Activated CD8-positive, alpha-beta memory T cell treated with anti-CD3 and anti-CD28 coated beads, Interleukin-2, amount 50 U/mL, for 1 hour (primary cell): Measurements from ENCODE around the gene CPA5.
"Not testable (repeated sequence)": the region's sequence is repeated elsewhere in the genome, so short reads cannot be mapped to it uniquely, and the experiment has no call there.

ENCODE experiments used
- DNase-seq: peaks from one replicate; pipeline ENCODE4 v3.0.0-alpha.2; 2020; ENCODE audit errors: extremely low read depth

The CPA5 gene

DNA sequence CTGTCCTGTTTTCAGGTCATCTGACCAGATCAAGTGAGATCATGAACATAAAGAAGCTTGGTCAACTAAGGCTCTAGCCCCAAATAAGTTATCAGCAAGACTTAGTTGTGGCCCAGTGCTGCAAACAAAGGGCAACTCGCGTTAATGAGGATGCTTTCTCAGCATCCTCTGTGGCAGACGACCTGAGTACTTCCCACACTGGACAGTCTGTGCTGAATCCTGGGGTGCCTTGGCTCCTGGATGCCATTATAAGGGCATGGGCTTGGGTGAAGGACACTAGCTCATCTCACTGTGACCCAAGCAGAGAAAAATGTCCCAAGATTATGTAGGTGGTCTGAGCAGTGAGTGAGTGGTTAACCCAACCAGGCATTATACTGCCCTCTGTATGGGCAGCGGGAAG is 13.9 kb downstream of the CPA5 start:
- no peak for DNase-seq

DNA sequence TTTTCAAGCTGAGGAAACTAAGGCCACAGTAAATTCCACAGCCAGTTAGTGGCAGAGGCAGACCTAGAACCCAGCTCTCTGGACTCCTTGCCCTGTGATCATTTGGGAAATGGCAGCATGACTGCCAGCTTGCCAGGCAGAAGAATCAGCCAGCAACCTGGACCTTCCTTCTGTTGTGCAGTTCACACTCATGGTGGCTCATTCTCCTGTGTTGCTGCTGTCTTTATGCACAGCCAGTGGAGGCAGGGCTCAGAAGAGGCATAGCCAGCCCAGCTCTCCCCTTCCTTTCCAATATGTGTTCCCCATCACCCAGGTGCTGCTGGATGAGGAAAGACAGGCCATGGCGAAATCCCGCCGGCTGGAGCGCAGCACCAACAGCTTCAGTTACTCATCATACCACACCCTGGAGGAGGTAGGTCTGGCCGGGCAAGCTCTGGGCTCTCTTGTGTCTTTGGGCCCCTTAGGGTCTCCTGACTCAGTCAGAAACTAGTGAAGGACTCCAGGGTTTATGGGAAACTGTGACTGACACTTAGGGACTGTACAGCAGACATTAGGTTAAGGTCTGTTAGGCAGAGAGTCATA is 14.8 kb downstream of the CPA5 start:
- no peak for DNase-seq

DNA sequence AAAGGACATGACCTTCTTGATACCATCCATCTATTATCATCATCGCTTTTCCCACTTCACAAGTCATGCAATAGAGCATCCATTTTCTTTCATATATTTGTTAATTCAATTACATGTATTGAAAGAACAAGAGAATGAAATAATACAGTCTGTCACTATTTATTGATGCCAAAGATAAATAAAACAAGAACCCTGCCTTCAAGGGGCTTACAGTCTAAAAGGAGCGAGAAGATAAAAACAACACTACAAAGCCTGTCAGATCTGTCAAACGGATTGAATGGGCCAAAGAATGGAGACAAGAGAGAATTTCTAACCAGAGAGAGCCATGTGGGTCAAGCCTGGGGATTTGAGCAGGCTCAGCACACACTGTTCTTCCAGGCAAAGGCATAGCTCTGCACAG is 15.9 kb downstream of the CPA5 start:
- no peak for DNase-seq

DNA sequence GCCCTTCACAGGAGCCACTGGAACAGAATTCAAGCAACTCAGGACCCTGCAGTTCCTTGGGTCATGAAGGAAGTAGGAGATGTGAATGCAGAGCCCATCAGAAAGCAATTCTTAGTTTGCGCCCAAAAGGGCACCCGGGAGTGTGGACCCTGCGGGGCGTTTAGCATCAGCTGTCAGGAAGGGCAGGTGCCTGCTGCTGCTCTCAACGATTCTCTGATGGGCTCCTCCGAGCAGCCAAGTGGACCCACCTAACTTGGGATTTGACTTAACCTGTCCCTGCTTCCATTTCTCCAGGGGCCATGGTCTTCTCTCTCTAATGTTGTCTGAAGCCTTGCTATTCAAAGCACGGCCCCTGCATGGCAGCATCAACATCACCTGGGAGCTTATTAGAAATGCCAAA is 17.1 kb downstream of the CPA5 start:
- no peak for DNase-seq

DNA sequence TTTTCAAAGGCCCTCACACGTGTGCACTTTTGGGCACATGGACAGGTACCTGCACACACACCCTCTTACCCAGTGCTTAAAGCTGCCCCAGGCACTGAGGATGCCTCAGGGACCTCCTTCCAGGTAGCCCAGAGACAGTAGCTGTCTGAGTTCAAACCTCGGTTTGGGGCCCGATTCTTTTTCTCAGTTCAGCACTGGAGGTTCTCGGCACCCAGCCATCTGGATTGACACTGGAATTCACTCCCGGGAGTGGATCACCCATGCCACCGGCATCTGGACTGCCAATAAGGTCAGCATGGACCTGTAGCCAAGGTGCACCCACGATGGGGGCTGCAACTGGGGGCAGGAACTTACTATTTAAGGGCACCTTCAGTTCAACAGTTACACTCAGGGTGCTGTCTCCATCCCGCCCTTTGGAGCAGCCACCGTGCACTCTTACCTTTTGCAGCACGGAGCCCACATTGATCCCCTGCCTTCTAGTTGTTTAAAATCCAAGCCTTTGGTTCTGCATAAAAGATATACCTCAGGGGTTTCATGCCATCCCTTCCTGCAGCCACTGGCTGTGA is 17.7 kb downstream of the CPA5 start:
- DNase-seq = no peak

DNA sequence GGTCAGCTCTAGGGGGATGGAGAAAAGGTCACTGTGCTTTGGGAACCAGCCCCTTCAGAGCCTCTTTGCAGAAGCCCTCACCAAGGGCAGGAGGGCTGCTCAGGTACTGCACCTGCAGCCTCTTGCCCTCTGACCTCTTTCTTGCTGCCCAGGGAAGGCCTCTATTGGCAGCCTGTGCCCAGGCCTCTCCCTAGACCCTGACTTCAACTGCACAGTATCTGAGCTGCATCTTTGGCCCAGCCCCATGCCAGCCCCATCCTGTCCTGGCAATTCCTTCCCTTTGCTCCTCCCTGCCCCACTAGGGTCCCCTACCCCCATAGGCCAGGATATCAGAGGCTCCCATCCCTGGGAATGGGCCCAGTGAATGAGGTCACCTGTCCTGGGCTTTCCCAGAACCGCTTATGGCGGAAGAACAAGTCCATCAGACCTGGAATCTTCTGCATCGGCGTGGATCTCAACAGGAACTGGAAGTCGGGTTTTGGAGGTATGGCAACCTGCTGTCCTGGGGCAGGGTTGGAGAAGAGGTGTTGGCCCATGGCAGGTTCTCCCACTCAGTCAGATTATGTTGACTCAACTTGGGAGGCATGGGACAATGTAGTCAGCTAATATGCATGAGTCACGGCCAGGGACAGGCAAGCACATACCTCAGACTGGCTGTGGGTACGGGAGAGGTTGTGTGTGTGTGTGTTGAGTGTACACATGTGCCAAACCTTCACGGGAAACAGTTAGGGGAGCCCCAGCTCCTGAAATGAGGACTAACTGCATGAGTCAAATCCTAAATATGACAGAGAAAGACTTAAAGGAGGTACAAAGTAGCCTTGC is 18.6 kb downstream of the CPA5 start:
- no peak for DNase-seq

DNA sequence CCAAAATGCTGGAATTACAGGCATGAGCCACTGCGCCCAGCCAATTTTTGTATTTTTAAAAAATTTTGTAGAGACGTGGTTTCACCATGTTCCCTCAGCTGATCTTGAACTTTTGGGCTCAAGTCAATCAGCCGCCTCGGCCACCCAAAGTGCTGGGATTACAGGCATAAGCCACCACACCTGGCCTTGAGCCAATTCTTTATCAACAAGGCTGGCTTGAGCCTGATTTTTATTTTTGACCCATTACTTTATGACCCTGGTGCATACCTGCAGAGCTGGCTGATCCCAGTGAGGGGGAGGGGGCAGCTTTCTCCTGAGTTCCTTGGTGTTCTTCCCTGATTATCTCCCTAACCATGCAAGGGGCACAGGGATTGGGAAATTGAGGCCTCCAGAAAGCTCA is 19.8 kb downstream of the CPA5 start:
- DNase-seq = no peak

DNA sequence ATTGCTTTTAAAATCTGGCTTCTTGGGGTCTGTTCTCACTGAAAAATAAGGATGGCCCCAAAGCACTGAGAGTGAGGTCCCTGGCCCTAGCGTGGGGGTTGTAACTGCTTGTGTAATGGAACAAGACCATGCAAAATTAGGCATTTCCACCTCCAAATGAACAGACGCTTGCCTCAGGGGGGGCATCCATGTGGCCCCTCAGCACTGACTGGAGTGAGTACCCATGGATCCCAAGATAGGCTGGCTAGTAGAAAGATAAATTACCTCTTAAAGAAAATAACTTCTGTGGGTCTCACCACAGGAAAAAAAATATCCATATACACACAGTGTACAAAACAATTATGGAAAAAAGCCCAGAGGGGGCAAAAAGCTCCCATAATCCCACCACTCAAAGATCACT is 20.5 kb downstream of the CPA5 start:
- DNase-seq = no peak

DNA sequence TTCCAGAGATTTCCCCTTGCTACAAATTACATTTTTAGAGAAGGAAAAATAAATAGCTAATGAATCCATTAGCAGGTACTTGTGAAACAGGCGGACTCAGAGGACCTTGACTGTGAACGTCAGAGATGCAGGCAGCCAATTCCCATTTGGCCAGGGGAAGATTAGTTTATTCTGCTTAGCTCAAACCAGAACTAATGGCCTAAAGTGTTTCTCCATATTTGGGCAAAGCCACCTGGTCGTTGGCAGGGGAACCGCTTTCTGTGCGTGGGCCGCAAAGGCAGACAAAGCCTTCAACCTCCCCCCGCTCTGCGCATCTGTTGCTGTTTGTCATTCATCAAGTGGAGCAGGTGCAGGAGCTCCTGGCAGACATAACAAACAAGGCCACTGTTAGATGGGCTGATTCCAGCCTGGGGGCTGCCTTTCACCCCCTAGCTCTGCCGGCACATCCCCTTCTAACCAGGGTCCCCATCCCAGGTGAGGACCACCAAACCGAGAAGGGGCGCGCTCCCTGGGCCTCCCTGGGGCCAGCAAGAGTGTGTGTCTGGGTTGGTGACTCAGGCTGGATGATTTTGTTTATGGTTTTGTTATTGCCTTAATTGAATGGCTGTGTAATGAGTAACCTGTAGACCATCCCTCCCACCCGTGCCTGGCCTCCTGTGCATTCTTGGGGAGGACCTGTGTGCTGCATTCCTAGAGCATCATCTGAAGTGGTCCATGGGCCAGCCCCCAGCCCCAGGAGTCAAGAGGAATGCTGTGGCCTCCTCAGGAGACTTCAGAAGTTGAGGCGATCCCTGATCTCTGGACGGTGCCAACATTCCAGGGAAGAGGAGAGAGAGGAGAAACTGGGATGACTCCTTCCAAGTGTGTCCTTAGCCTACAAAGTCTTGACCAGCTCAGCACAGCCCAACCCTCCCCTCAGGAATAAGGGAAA is 21.2 kb downstream of the CPA5 start:
- no peak for DNase-seq

DNA sequence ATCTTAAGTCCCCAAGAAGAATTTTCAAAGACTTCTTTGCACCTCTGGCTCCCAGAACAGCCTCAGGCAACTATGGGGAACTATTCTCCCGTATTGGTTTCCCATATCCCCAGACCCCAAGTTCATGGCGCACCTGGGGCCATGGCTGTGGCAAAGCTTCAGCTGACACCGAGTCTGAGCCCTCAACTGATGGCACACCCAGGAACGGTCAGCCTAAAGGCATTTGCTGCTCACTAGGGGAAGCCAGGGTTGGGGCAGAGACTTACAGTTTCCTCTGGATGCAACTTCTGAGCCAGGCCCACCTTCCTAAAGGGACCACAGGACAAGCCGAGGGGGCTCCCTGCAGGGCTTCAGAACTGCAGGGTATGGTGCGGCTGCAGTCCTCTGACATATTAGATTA is 21.9 kb downstream of the CPA5 start:
- no peak for DNase-seq

DNA sequence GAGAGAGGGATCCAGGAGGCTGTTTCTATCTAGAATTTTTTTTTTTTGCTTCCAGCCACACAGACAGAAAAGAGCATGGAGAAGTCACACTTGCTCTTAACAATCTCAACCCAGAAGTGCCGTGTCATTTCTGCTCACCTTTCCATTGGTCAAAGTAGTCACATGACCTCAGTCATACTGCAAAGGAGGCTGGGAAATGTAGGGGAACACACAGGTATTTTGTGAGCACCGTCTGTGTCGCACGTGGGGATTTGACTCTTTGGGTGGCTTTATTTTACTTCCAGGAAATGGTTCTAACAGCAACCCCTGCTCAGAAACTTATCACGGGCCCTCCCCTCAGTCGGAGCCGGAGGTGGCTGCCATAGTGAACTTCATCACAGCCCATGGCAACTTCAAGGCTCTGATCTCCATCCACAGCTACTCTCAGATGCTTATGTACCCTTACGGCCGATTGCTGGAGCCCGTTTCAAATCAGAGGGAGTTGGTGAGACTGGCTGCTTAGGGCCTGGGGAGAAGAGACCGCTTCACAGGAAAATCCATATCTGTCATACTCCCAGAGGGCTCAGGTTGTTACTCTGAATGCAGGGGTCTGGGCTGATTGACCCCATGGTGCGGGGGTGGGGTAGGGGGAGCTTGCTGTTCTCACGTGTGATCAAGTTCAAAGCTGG is 22.6 kb downstream of the CPA5 start:
- DNase-seq = no peak

DNA sequence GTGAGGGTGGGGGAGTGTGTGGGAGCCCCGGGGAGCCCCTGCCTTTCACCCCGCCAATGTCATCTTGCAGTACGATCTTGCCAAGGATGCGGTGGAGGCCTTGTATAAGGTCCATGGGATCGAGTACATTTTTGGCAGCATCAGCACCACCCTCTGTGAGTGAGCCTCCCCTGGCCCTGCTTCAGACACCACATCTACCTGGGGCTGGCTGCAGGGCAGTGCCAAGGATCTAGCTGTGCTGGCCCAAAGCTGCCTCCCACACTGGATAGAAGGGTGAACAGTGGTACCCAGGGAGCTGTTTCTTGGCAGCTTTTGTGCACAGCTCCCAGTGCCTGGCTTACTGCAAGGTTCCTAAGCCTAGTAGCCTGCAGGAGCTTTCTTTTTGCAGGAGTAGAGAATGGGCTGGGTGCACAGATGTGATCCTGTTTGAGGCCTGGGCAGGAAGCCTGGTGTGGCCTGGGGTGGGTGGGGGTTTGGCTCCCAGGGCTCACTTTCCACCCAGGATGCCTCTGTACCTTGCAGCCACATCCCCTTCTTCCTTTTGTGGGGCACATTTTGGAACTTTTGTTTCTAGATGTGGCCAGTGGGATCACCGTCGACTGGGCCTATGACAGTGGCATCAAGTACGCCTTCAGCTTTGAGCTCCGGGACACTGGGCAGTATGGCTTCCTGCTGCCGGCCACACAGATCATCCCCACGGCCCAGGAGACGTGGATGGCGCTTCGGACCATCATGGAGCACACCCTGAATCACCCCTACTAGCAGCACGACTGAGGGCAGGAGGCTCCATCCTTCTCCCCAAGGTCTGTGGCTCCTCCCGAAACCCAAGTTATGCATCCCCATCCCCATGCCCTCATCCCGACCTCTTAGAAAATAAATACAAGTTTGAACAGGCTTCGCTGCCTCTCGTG is 23.5 kb downstream of the CPA5 start:
- DNase-seq = no peak

DNA sequence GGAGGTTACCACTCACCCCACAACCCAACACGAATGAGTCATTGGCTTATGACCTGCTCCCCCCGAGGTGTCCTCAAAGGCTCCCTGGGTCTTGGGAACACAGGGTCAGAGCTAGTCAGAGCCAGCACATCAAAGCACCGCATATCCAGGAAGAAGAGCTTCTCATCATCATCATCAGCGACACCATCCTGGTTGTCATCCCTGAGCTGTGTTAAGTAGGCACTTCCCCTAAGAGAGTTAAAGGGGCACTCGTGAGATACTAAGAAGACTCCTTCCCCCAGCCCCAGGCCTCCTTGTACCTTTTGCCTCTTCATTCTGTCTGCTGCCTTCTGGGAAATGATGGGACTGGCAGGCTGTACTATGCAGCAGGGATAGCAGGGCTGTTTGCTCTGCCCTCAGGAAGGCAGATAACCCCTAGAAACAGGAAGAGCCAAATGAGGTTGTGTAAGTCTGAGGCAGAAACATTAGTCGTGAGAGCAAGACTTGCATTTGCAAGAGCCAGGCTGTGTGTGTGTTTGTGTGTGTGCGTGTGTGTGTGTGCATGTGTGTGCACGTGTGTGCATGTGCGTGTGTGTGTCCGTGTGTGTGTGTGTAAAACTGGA is 24.6 kb downstream of the CPA5 start:
- no peak for DNase-seq

DNA sequence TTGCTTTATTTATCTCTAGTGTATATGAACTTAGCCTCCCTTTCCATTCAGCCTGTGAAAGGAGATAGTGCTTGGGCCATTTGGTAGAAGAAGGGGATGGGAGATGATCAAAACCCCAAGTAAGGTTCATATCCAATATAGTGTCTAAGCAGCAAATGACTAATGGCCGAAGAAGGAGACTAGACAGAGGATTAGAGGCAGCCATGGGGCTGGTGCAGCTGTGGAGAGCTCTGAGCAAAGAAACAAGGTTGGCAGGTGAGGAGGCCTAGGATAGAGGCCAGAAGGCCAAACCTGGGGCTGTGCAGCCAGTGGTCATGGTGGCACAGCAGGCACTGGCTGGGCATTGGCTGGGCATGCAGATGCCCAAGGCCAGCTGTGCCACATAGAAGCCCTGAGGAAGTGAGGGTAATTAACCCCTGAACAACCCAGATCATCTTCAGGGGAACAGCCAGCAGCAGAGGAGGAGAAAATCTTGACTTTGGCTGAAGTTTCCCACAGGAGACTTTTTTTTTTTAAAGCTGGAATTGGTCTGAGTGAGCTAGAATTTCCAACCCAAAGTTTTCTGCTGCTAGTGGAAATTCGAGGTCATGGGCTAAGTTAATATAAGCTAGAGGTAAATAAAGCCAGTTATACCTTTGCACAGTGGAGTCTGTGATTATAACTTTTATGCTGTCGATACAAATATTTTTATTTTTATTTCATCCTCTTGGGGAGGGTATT is 25.4 kb downstream of the CPA5 start:
- DNase-seq = no peak

DNA sequence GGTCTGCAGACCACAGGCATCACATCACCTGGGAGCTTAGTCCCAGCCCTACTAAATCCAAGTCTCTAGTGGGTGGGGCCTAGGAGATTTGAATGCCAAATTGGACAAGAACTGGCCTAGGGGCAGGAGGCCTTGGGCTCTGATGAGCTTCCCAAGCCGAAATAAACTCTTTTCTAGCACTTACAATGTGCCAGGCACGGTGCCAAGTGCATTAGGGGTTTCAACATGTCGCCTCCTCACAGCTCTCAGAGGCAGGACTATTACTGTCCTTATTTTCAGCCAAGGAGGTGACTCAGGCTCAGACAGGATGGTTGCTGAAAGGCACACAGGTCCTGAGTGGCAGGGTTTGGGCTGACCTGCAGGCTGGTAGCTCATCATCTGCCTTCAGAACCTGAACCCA is 26.4 kb downstream of the CPA5 start:
- no peak for DNase-seq

DNA sequence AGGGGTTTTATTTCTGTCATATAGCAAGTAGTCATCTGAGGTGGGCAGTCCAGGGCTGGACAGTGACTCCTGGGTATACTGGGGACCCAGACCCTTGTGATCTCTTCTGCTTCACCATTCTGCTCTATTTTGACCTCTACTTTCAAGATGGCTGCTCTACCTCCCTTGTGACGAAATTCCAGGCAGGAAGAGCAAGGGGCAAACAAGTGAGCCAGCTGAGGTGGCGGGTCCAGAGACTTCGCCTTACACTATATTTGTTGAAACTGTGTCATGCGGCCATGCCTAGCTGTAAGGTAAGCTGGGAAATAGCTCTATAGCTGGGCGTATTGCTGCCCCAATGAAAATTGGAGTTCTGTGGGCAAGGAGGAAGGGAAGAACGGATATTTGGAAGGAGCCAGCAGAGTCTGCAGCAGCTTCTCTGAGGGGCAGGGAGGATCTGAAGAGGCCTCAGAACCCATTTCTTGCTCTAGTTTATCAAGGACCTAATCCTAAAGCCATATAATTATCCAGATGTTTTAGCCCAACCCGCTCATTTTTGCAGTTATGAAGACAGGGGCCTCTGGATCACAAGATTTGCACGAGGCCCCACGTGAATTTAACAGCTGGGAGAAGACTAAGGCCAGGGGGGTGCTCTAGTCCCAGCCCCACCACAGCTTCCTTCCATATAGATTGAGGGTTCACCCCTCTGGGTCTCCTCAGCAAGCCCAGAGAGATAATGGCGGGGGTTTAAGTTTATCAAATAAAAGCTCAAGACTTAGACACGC is 28.0 kb downstream of the CPA5 start:
- no peak for DNase-seq

DNA sequence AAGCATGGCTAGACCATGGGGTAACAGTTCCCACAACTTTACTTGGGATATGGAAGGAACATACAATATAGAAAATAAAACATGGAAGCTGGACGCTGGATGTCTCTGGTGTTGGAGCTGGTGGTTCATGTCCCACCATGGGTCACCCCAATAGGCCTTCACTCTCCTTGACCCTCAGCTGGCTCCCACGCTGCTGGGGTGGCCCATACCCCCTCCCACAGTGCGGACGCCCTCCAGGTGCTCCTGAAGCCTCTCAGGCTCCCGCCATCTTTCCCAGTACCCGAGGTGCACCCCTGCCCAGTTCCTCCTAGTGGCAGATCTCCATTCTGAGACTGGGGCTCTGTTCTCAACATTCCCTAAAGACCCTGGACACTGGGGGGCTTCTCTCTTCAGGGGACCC is 29.9 kb downstream of the CPA5 start:
- no peak for DNase-seq

DNA sequence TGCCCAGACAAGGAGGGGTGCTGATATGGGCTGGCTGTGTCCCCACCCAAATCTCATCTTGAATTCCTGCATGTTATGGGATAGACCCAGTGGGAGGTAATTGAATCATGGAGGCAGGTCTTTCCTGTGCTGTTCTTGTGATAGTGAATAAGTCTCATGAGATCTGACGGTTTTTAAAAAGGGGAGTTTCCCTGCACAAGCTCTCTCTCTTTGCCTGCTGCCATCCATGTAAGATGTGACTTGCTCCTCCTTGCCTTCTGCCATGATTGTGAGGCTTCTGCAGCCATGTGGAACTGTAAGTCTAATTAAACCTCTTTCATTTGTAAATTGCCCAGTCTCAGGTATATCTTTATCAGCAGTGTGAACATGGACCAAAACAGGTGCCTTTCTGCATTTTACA is 31.8 kb downstream of the CPA5 start:
- DNase-seq = not testable (repeated sequence)

DNA sequence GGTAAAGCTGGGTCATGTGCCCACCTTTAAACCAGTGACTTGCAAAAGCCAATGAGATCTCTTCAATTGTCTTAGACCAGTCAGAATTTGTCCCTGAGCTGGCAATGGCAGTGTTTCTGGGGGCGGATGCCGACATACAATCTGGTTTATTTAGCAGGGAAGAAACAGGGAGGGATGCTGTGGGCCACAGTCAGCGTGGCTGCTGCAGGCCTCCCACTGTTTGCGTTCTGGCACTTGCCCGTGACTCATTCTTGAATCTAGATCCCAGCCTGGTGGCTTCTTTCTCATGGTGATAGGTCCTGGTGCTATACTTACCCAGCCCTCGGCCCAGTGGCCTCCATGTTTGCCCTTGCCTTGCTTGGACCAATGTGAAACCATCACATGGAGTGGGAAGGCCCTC is 32.6 kb downstream of the CPA5 start:
- DNase-seq = no peak
